Peyer's patch (tissue), 4 donors: ENCODE data around the gene NTNG1.

ENCODE experiments used
- CTCF ChIP-seq, 6 experiments: fragments of 450-650 bp in 4 of 6; fragments of 200-600 bp in 2 of 6; sonication (generic) in 1 of 6; IDR thresholded peaks; one replicate each; pipeline ENCODE4 v1.5.1; 2017 to 2019; ENCODE audit warnings: antibody characterized with exemption in 6 of 6, mild to moderate bottlenecking in 3 of 6, moderate library complexity in 1 of 6
- POLR2A ChIP-seq, 2 donors: fragments of 450-650 bp; IDR thresholded peaks; one replicate each; pipeline ENCODE4 v1.5.1; 2017; ENCODE audit warnings: antibody characterized with exemption in 2 of 2, mild to moderate bottlenecking in 2 of 2, moderate library complexity in 2 of 2

DNA sequence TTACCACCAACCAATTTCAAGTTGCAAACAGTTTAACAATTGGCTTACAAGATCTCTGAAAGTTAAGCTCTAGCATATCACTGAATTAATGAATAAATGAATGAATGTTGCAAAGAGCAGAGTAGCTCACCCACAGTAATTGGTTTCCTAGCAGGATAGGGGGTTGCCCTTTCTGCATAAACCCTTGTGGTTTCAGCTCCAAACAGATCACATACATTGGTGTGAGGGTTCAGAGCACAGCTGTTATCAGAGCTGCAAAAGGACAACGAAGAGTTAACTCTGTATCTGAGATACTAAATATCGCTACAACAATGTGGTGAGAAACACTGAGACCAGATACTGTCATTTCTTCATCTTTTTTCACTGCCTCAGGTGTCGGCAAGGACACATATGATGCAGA, 46.6 kb downstream of the NTNG1 start:
- no peak for TF ChIP-seq CTCF (IDR thresholded peaks at IDR 0.05)
- TF ChIP-seq POLR2A (IDR thresholded peaks at IDR 0.05) = no peak
